SK-N-SH (cell line): ENCODE measurements around the gene ATP6V0A1. TPM values are rescaled to one million over a fixed set of nuclear protein-coding genes. Genes with fewer than 3 reads are reported as not detected.

ENCODE experiments used
- CTCF ChIA-PET: fragments of 300-600, 350-600 bp; formaldehyde crosslinking; extraction: SDS; loops from one replicate; lab custom pipeline; 2021; lab: Yijun Ruan, JAX
- POLR2A ChIA-PET: fragments of 350-600 bp; sonication (Branson Sonifier 250); formaldehyde crosslinking; extraction: SDS; loops from one replicate; lab custom pipeline; 2020; ENCODE audit warnings: antibody characterized with exemption, inconsistent platforms; lab: Yijun Ruan, JAX
- DNase-seq: peaks from one replicate; pipeline ENCODE4 v3.0.0; 2012
- H2AFZ ChIP-seq: fragments of 200-600 bp; sonication (generic); 2 replicates; pipeline ENCODE4 v1.8.1; 2016; ENCODE audit warnings: antibody characterized with exemption, mild to moderate bottlenecking, low read depth
- H3F3A ChIP-seq: fragments of 200-600 bp; sonication (generic); replicated peaks from 2 replicates; pipeline ENCODE3; 2016; ENCODE audit warnings: antibody characterized with exemption, mild to moderate bottlenecking; ENCODE audit not compliant: insufficient read depth
- H3K27ac ChIP-seq, 2 experiments: fragments of 200-500 bp in 1 of 2; fragments of 200-600 bp in 1 of 2; sonication (Bioruptor generic) in 1 of 2; sonication (generic), shearing (Covaris generic) in 1 of 2; 2 replicates each; pipeline versions ENCODE4 v1.5.1 to v1.6.1; 2014 to 2016; ENCODE audit warnings: low read depth in 2 of 2, inconsistent platforms in 1 of 2, low read length in 1 of 2, mild to moderate bottlenecking in 1 of 2, mixed read lengths in 1 of 2
- H3K27me3 ChIP-seq: fragments of 200-600 bp; sonication (generic), shearing (Covaris generic); 2 replicates; pipeline ENCODE4 v1.6.1; 2016; ENCODE audit warnings: mixed run types; ENCODE audit not compliant: insufficient read depth
- H3K36me3 ChIP-seq, 2 experiments: fragments of 200-500 bp in 1 of 2; fragments of 200-600 bp in 1 of 2; sonication (Bioruptor generic) in 1 of 2; sonication (generic) in 1 of 2; replicated peaks in 1 of 2; 2 replicates each; pipeline versions ENCODE3 to v1.5.1; 2014 to 2016; ENCODE audit warnings: low read length in 1 of 2, mild to moderate bottlenecking in 1 of 2; ENCODE audit not compliant: insufficient read depth in 2 of 2, control insufficient read depth in 1 of 2
- H3K4me1 ChIP-seq, 2 experiments: fragments of 200-500 bp in 1 of 2; fragments of 200-600 bp in 1 of 2; sonication (Bioruptor generic) in 1 of 2; sonication (generic), shearing (Covaris generic) in 1 of 2; 2 replicates each; pipeline versions ENCODE4 v1.5.1 to v1.6.1; 2014 to 2016; ENCODE audit warnings: low read depth in 1 of 2, low read length in 1 of 2, mixed run types in 1 of 2; ENCODE audit not compliant: insufficient read depth in 2 of 2, control insufficient read depth in 1 of 2
- H3K4me2 ChIP-seq: fragments of 200-600 bp; sonication (generic), shearing (Covaris generic); 2 replicates; pipeline ENCODE4 v1.6.1; 2017; ENCODE audit warnings: mixed run types
- H3K4me3 ChIP-seq, 2 experiments: fragments of 200-500 bp in 1 of 2; fragments of 200-600 bp in 1 of 2; sonication (Bioruptor generic) in 1 of 2; sonication (generic), shearing (Covaris generic) in 1 of 2; 2 replicates each; pipeline versions ENCODE4 v1.5.1 to v1.8.1; 2014 to 2016; ENCODE audit warnings: low read depth in 2 of 2, inconsistent platforms in 1 of 2, low read length in 1 of 2, mild to moderate bottlenecking in 1 of 2, mixed read lengths in 1 of 2, moderate library complexity in 1 of 2
- H3K79me2 ChIP-seq: fragments of 200-600 bp; sonication (generic); 2 replicates; pipeline ENCODE4 v1.8.1; 2017; ENCODE audit warnings: mild to moderate bottlenecking; ENCODE audit not compliant: insufficient read depth
- H3K9ac ChIP-seq: fragments of 200-600 bp; sonication (generic); 2 replicates; pipeline ENCODE4 v1.6.1; 2017; ENCODE audit warnings: mixed run types
- H3K9me2 ChIP-seq: fragments of 200-600 bp; sonication (generic); 2 replicates; pipeline ENCODE4 v1.6.1; 2017; ENCODE audit warnings: mixed run types
- H3K9me3 ChIP-seq: fragments of 200-600 bp; sonication (generic); 2 replicates; pipeline ENCODE4 v1.6.1; 2017; ENCODE audit warnings: mixed run types, mild to moderate bottlenecking, moderate library complexity
- H4K20me1 ChIP-seq: fragments of 200-600 bp; sonication (generic); 2 replicates; pipeline ENCODE4 v1.6.1; 2017; ENCODE audit warnings: mild to moderate bottlenecking, mixed run types; ENCODE audit not compliant: insufficient read depth
- FOXJ3 ChIP-seq: sonication (generic); formaldehyde crosslinking; IDR thresholded peaks from 2 replicates; pipeline ENCODE4 v1.5.1; 2020; ENCODE audit warnings: mild to moderate bottlenecking, missing genetic modification reagents
- MXI1 ChIP-seq: IDR thresholded peaks from 2 replicates; pipeline ENCODE4 v1.6.1; 2012; ENCODE audit warnings: mild to moderate bottlenecking, low read depth, low read length, improper control_type of control experiment
- RAD21 ChIP-seq: IDR thresholded peaks from 2 replicates; pipeline ENCODE4 v1.6.1; 2012; ENCODE audit warnings: mild to moderate bottlenecking, low read length
- SMC3 ChIP-seq: IDR thresholded peaks from 2 replicates; pipeline ENCODE4 v1.6.1; 2012; ENCODE audit warnings: low read depth, low read length, improper control_type of control experiment
- WGBS: methylation state at CpG from one replicate; pipeline ENCODE4 v1.1.6; 2017; ENCODE audit warnings: low lambda C conversion rate; 5-methylcytosine and 5-hydroxymethylcytosine counted together
- polyA plus RNA-seq, 3 experiments: library from polyadenylated mRNA; depleted of rRNA; stranded (reverse); fragments of >200 nt; gene quantifications; 2 replicates each; pipeline ENCODE4 v1.2.3, GENCODE V29; 2012
- TF ChIP-seq, protein P1 (sequence below): fragments of 200-600 bp; sonication (generic); IDR thresholded peaks from 2 replicates; pipeline ENCODE4 v1.6.1; 2017; ENCODE audit warnings: antibody characterized with exemption, mild to moderate bottlenecking, moderate library complexity
- TF ChIP-seq, protein P2 (sequence below): IDR thresholded peaks from 2 replicates; pipeline ENCODE4 v1.4.0; 2012; ENCODE audit warnings: low read depth
- TF ChIP-seq, protein P3 (sequence below): IDR thresholded peaks from 2 replicates; pipeline ENCODE4 v1.4.0; 2012; ENCODE audit warnings: low read depth, borderline replicate concordance

ATP6V0A1 gene
- polyA plus RNA-seq, 1 of the 3 experiments (the other 2 are of a cell fraction): 31.7 TPM

DNA sequence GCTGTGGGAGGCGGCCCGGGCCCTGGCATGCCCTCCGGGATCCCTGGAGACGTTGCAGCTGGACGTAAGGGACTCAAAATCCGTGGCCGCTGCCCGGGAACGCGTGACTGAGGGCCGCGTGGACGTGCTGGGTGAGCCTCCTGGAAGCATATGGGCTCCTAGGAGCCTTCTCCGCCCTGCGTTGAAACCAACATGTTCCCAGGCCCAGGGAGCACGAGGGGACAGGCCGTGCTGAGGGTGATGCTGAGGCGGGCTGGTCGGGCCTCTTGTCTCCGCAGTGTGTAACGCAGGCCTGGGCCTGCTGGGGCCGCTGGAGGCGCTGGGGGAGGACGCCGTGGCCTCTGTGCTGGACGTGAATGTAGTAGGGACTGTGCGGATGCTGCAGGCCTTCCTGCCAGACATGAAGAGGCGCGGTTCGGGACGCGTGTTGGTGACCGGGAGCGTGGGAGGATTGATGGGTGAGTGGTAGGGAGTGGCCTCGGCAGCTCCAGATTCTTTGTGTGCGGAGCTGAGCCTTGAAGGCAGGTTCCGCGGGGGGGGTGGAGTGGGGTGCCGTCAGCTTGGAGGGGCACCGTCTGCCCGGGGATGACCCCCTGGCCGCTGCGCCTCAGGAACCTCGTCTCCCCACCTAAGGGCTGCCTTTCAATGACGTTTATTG lies 94.6 kb downstream of the ATP6V0A1 start:
- ChIA-PET CTCF (interaction anchor here (0.8 to 2.5 kb wide), 8 partner anchors 10 to 242 kb away, joined by 3 to 8 read pairs (median 4); partner anchors contain the start of genes RETREG3 and TUBG1), POLR2A (interaction anchor here (1.2 to 2.3 kb wide), 3 partner anchors 10 to 16 kb away, joined by 3 to 17 read pairs (median 9); partner anchors contain the start of gene NAGLU)
- H3K4me2 ChIP-seq: peak overlapping the region; percentile 97
- no peaks in the 10 kb centered on the region for H4K20me1 ChIP-seq
- peaks cover 2 to 20% of the 10 kb centered on the region in 2 experiments; a peak in 1 of 4 replicates for H3K4me1 ChIP-seq
- peak overlapping the region; percentile 87; the same call in 1 of the 2 replicates for H3K9ac ChIP-seq
- H3F3A ChIP-seq: peaks cover 11% of the 10 kb centered on the region
- DNase-seq: peak; percentile 76
- no peaks in the 10 kb centered on the region for H3K27me3 ChIP-seq
- peaks cover under 1 to 3% of the 10 kb centered on the region in 2 experiments for H3K36me3 ChIP-seq
- H3K9me2 ChIP-seq: no peaks in the 10 kb centered on the region
- 61% methylated on average over 19 of the region's 45 CpGs for WGBS
- peak overlapping the region in 1 of 2 experiments; percentile 9; a peak in 2 of 4 replicates for H3K27ac ChIP-seq
- H3K4me3 ChIP-seq: peak overlapping the region; percentile 79 to 89; a peak in 3 of 4 replicates
- peaks cover 51% of the 10 kb centered on the region for H3K79me2 ChIP-seq
- TF ChIP-seq SMC3: no peak
- TF ChIP-seq, protein P1, sequence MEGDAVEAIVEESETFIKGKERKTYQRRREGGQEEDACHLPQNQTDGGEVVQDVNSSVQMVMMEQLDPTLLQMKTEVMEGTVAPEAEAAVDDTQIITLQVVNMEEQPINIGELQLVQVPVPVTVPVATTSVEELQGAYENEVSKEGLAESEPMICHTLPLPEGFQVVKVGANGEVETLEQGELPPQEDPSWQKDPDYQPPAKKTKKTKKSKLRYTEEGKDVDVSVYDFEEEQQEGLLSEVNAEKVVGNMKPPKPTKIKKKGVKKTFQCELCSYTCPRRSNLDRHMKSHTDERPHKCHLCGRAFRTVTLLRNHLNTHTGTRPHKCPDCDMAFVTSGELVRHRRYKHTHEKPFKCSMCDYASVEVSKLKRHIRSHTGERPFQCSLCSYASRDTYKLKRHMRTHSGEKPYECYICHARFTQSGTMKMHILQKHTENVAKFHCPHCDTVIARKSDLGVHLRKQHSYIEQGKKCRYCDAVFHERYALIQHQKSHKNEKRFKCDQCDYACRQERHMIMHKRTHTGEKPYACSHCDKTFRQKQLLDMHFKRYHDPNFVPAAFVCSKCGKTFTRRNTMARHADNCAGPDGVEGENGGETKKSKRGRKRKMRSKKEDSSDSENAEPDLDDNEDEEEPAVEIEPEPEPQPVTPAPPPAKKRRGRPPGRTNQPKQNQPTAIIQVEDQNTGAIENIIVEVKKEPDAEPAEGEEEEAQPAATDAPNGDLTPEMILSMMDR: peak; percentile 25
- TF ChIP-seq RAD21: 0 out of 2 replicates have a peak, but pooled peaks have one; percentile 8
- TF ChIP-seq MXI1: 0 out of 2 replicates have a peak, but pooled peaks have one; percentile 4
- H2AFZ ChIP-seq: no peak overlapping the region
- no peaks in the 10 kb centered on the region for H3K9me3 ChIP-seq

DNA sequence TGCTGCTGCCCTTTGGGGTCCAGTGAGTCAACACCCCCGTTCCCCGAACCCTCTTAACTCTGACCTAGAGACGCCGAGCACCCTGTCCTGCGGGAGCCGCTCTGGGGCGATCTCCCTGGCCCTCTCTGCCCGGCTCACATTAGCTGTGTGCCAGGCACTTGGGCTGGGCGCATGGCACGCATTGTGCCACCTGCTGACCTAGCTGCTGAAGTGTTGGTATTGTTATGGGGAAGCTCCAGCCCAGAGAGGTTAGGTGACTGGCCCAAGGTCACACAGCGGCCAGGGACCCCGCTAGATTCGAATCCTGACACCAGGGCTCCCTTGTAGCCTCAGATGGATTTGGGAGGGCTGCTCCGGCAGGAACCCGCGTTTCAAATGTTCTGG lies 95.2 kb downstream of the ATP6V0A1 start:
- Histone ChIP-seq H3K4me2 (peak overlapping the region; percentile 97), H3K9me2 (no peaks in the 10 kb centered on the region), H3F3A (peaks cover 11% of the 10 kb centered on the region), H3K9me3 (no peaks in the 10 kb centered on the region), H3K9ac (peak overlapping the region; percentile 87), H2AFZ (no peak overlapping the region), H3K4me1 (peaks cover 2 to 20% of the 10 kb centered on the region in 2 experiments; a peak in 1 of 4 replicates), H4K20me1 (no peaks in the 10 kb centered on the region), H3K36me3 (peaks cover 0 to 3% of the 10 kb centered on the region in 2 experiments), H3K4me3 (peak overlapping the region; percentile 79 to 89), H3K79me2 (peaks cover 51% of the 10 kb centered on the region), H3K27me3 (no peaks in the 10 kb centered on the region), H3K27ac (peak overlapping the region; percentile 69 to 74; a peak in 3 of 4 replicates)
- TF ChIP-seq MXI1 (0 out of 2 replicates have a peak, but pooled peaks have one; percentile 3), FOXJ3 (CRISPR knock-in tag) (no peak)
- TF ChIP-seq, protein P2, sequence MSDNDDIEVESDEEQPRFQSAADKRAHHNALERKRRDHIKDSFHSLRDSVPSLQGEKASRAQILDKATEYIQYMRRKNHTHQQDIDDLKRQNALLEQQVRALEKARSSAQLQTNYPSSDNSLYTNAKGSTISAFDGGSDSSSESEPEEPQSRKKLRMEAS: peak; percentile 60; the same call in 1 of the 2 replicates
- TF ChIP-seq, protein P3, sequence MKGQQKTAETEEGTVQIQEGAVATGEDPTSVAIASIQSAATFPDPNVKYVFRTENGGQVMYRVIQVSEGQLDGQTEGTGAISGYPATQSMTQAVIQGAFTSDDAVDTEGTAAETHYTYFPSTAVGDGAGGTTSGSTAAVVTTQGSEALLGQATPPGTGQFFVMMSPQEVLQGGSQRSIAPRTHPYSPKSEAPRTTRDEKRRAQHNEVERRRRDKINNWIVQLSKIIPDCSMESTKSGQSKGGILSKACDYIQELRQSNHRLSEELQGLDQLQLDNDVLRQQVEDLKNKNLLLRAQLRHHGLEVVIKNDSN: no peak
- POLR2A ChIA-PET: interaction anchor here (0.6 to 2.3 kb wide), 6 partner anchors 11 to 445 kb away, joined by 3 to 17 read pairs (median 4); partner anchors contain the start of genes NAGLU and PSMC3IP
- 24% methylated on average over 12 of the region's 16 CpGs for WGBS
- CTCF ChIA-PET: interaction anchor here (1.0 to 2.5 kb wide), 7 partner anchors 10 to 242 kb away, joined by 3 to 8 read pairs (median 3); partner anchors contain the start of genes RETREG3 and TUBG1
- peak; percentile 68 for DNase-seq
